Kidney epithelial cell (primary cell): ENCODE results near the gene ROR2. TPM values are rescaled to one million over a fixed set of nuclear protein-coding genes. Genes with fewer than 3 reads are reported as not detected.

ENCODE experiments used
- DNase-seq: peaks from one replicate; pipeline ENCODE4 v3.0.0-alpha.2; 2010; ENCODE audit warnings: low read depth
- H3K27me3 ChIP-seq: 2 replicates; pipeline ENCODE4 v1.6.0; 2011; ENCODE audit warnings: low read length; ENCODE audit not compliant: control insufficient read depth, insufficient read depth
- H3K36me3 ChIP-seq: 2 replicates; pipeline ENCODE4 v1.5.1; 2011; ENCODE audit warnings: low read length; ENCODE audit not compliant: control insufficient read depth, insufficient read depth
- H3K4me3 ChIP-seq: 2 replicates; pipeline ENCODE4 v1.5.1; 2011; ENCODE audit warnings: low read depth, mild to moderate bottlenecking, control low read depth, low read length
- CTCF ChIP-seq: IDR thresholded peaks from 2 replicates; pipeline ENCODE4 v1.5.1; 2011; ENCODE audit warnings: mild to moderate bottlenecking, moderate library complexity, low read length, control low read depth, inconsistent platforms; ENCODE audit not compliant: insufficient read depth, poor library complexity, severe bottlenecking
- total RNA-seq: library from RNA; depleted of rRNA; stranded (reverse); fragments of >200 nt; gene quantifications from 2 replicates; pipeline ENCODE4 v1.2.3, GENCODE V29; 2015

Gene ROR2
- total RNA-seq, 1 donor from 2014 or later = 1.2 TPM

DNA sequence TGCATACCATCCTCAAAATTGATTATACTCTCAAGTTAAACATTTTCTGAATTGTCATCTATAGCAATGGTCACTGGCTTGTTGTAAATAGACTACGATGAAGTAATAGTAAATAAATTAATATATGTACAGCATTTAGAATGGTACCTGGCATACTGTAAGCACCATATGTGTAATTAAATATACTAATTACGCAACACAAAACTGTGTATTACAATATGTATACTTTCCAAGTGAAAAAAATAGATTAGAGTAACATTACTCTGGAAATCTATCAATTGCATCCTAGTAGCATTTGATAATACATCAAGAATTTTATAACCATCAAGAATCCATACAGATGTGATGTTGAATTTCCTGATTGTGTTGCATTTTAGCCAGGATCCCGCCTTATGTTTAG, 17.2 kb upstream of the ROR2 start:
- TF ChIP-seq CTCF = no peak
- Histone ChIP-seq H3K4me3 (no peak overlapping the region), H3K36me3 (no peaks in the 10 kb centered on the region), H3K27me3 (no peaks in the 10 kb centered on the region)
- DNase-seq = no peak

DNA sequence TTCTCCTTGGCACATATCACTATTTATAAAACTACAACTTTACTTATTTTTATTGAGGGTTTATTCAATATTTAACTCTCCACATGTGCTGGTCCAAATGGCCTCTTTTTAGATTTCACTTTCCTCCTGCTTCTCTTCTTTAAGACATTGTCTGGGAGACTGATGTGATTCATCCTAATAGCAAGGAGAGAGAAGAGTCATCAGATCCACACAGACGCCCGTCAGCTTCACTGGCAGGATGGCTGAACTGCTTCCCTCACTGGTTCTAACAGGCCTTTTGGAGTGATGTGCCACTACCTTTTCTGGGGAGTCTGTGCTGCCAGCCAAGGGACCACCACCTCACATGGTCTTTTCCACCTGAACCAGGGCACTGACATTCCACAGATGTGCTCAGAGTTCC, 16.5 kb upstream of the ROR2 start:
- TF ChIP-seq CTCF = no peak
- no peak overlapping the region for H3K4me3 ChIP-seq
- DNase-seq = no peak
- H3K36me3 ChIP-seq = no peaks in the 10 kb centered on the region
- no peaks in the 10 kb centered on the region for H3K27me3 ChIP-seq

GRCh38 chr9:91963711-91964240, 13.7 kb upstream of the ROR2 start:
- no peaks in the 10 kb centered on the region for H3K27me3 ChIP-seq
- no peak for TF ChIP-seq CTCF
- no peaks in the 10 kb centered on the region for H3K36me3 ChIP-seq
- no peak overlapping the region for H3K4me3 ChIP-seq
- no peak for DNase-seq

DNA sequence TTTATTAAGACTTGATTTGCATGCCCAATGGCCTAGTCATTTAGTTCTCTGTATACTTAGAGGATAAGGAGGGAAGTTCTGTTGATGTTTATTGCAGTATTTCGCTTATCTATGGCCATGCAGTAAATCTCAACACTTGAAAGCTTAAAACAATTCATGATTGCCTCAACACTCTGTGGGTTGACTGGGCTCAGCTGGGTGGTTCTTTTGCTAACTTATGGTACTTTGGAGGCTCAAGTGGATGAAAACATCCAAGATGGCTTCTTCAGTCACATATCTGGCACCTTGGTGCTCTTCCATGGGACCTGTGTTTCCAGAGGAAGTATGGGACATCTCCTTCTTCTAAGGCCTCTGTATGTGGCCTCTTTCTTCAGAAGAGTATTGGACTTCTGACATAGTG, 10.3 kb upstream of the ROR2 start:
- no peak for DNase-seq
- no peaks in the 10 kb centered on the region for H3K36me3 ChIP-seq
- no peak for TF ChIP-seq CTCF
- no peak overlapping the region for H3K4me3 ChIP-seq
- no peaks in the 10 kb centered on the region for H3K27me3 ChIP-seq

GRCh38 chr9:91958174-91958573, 8.1 kb upstream of the ROR2 start:
- no peaks in the 10 kb centered on the region for H3K27me3 ChIP-seq
- TF ChIP-seq CTCF = no peak
- DNase-seq = no peak
- no peak overlapping the region for H3K4me3 ChIP-seq
- no peaks in the 10 kb centered on the region for H3K36me3 ChIP-seq

GRCh38 chr9:91954841-91955471, 4.9 kb upstream of the ROR2 start:
- no peaks in the 10 kb centered on the region for H3K36me3 ChIP-seq
- H3K27me3 ChIP-seq = peaks cover 9% of the 10 kb centered on the region
- peak; percentile 81 for TF ChIP-seq CTCF
- no peak overlapping the region for H3K4me3 ChIP-seq
- DNase-seq = no peak
